Activated naive CD4-positive, alpha-beta T cell treated with anti-CD3 and anti-CD28 coated beads, Interleukin-2, amount 10 ng/mL, durations not matched to agents 7 days and 5 days (primary cell): ENCODE results near the gene PCK2.

ENCODE experiments used
- CTCF ChIA-PET: fragments of 350-600 bp; sonication (Branson Sonifier 250); formaldehyde crosslinking; loops from one replicate; lab custom pipeline; 2021; ENCODE audit warnings: antibody characterized with exemption; lab: Charles Lee
- DNase-seq: peaks from one replicate; pipeline ENCODE4 v3.0.0-alpha.2; 2020
- H3K27ac Mint-ChIP-seq: one replicate; pipeline ENCODE4 v1.8.0; 2021; ENCODE audit warnings: mild to moderate bottlenecking, moderate library complexity, mixed read lengths
- H3K27me3 Mint-ChIP-seq: one replicate; pipeline ENCODE4 v1.8.0; 2021; ENCODE audit warnings: mild to moderate bottlenecking, mixed read lengths
- H3K36me3 Mint-ChIP-seq: one replicate; pipeline ENCODE4 v1.8.0; 2021; ENCODE audit warnings: mixed read lengths
- H3K4me1 Mint-ChIP-seq: one replicate; pipeline ENCODE4 v1.8.0; 2021; ENCODE audit warnings: mixed read lengths
- H3K4me3 Mint-ChIP-seq: one replicate; pipeline ENCODE4 v1.8.0; 2021; ENCODE audit warnings: mild to moderate bottlenecking, moderate library complexity, mixed read lengths
- H3K9me3 Mint-ChIP-seq: one replicate; pipeline ENCODE4 v1.8.0; 2021; ENCODE audit warnings: mixed read lengths

PCK2 gene

GRCh38 chr14:24150061-24150460 is 56.0 kb downstream of the PCK2 start:
- Mint-ChIP-seq H3K27ac (no peak overlapping the region), H3K9me3 (no peaks in the 10 kb centered on the region), H3K27me3 (no peaks in the 10 kb centered on the region), H3K36me3 (peaks cover 61% of the 10 kb centered on the region), H3K4me3 (no peak overlapping the region), H3K4me1 (peaks cover 45% of the 10 kb centered on the region)
- CTCF ChIA-PET = interaction anchor here (1.7 to 8.0 kb wide), 2 partner anchors 11 to 92 kb away, joined by 3 to 67 read pairs; partner anchors contain the start of gene IRF9
- no peak for DNase-seq

GRCh38 chr14:24150567-24150966 is 56.5 kb downstream of the PCK2 start:
- CTCF ChIA-PET = interaction anchor here (0.6 to 8.0 kb wide), 4 partner anchors 10 to 92 kb away, joined by 3 to 67 read pairs (median 4); partner anchors contain the start of gene IRF9
- H3K27ac Mint-ChIP-seq = peak overlapping the region; percentile 75
- DNase-seq = no peak
- H3K4me3 Mint-ChIP-seq = no peak overlapping the region
- peaks cover 41% of the 10 kb centered on the region for H3K4me1 Mint-ChIP-seq
- H3K9me3 Mint-ChIP-seq = no peaks in the 10 kb centered on the region
- H3K36me3 Mint-ChIP-seq = peaks cover 62% of the 10 kb centered on the region
- H3K27me3 Mint-ChIP-seq = no peaks in the 10 kb centered on the region

DNA sequence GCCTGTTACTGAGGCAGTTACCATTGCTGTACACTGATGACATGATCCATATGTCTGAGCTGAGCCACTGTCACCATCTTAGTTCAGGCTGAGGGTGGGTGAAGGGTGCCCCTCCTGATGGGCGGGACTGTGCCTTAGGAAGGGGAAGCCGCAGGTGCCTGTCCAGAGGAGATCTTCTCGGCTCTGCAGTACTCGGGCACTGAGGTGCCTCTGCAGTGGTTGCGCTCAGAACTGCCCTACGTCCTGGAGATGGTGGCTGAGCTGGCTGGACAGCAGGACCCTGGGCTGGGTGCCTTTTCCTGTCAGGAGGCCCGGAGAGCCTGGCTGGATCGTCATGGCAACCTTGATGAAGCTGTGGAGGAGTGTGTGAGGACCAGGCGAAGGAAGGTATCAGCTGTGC is 56.9 kb downstream of the PCK2 start:
- Mint-ChIP-seq H3K27ac (no peak overlapping the region), H3K9me3 (no peaks in the 10 kb centered on the region), H3K27me3 (no peaks in the 10 kb centered on the region), H3K4me3 (no peak overlapping the region), H3K36me3 (peaks cover 62% of the 10 kb centered on the region), H3K4me1 (peaks cover 40% of the 10 kb centered on the region)
- CTCF ChIA-PET = interaction anchor here (0.6 to 8.0 kb wide), 4 partner anchors 10 to 93 kb away, joined by 3 to 67 read pairs (median 4); partner anchors contain the start of gene IRF9
- no peak for DNase-seq

- Mint-ChIP-seq H3K4me1 (peaks cover 40% of the 10 kb centered on the region), H3K4me3 (no peak overlapping the region), H3K9me3 (no peaks in the 10 kb centered on the region), H3K36me3 (peaks cover 58% of the 10 kb centered on the region), H3K27me3 (no peaks in the 10 kb centered on the region), H3K27ac (no peak overlapping the region)
- CTCF ChIA-PET = interaction anchor here (0.9 to 8.0 kb wide), 2 partner anchors 9 to 14 kb away, joined by 3 to 67 read pairs; partner anchors contain the start of gene IRF9
- no peak for DNase-seq
These were observed 57.4 kb downstream of the PCK2 start for GRCh38 chr14:24151404-24152080.
